Fibroblast of the conjunctiva (primary cell): Measurements from ENCODE around the gene ACTR2.
"Not testable (repeated sequence)": the region's sequence is repeated elsewhere in the genome, so short reads cannot be mapped to it uniquely, and the experiment has no call there.

ENCODE experiments used
- DNase-seq: peaks from one replicate; pipeline ENCODE4 v3.0.0-alpha.2; 2010; ENCODE audit warnings: low read depth

ACTR2 gene

GRCh38 chr2:65314801-65315441 is 87.3 kb downstream of the ACTR2 start:
- no peak for DNase-seq

GRCh38 chr2:65316072-65316471 is 88.4 kb downstream of the ACTR2 start:
- DNase-seq = no peak

- not testable (repeated sequence) for DNase-seq
Observed at GRCh38 chr2:65317351-65317750, 89.7 kb downstream of the ACTR2 start.

GRCh38 chr2:65317841-65318240 is 90.2 kb downstream of the ACTR2 start:
- DNase-seq = no peak

GRCh38 chr2:65319072-65319673 is 91.5 kb downstream of the ACTR2 start:
- DNase-seq = no peak

GRCh38 chr2:65319674-65320041 is 92.0 kb downstream of the ACTR2 start:
- DNase-seq = no peak

GRCh38 chr2:65320042-65320725 is 92.6 kb downstream of the ACTR2 start:
- peak; percentile 66 for DNase-seq
